Measurements from ENCODE around the gene TSGA10.

TSGA10 gene

DNA sequence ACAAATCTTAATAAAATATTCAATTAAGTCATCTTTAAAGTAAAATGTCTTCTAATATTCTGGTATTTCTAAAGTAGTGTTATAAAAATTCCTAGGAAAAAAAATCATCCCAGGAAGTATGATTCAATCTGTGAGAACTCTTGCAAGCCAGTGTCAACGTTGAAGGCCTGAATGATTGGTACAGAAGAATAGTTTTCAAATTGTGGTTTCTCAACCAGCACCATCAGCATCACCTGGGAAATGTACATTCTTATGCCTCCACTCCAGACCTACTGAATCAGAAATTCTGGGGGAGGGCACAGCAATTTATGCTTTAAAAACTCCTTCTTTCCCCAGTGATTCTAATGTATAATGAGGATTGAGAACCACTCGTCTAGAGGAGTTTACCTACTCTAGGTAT is 75.5 kb downstream of the TSGA10 start:
- no peak for DNase-seq (ENCODE audit: low spot score)
- Histone ChIP-seq H2BK120ac (ENCODE audit: low read depth, low read length) (no peak overlapping the region), H3K79me1 (ENCODE audit: low read depth, low read length) (no peaks in the 10 kb centered on the region), H3K4me1 (ENCODE audit: control insufficient read depth in 2 of 2, insufficient read depth in 1 of 2, low read depth in 1 of 2, low read length in 2 of 2) (no peaks in the 10 kb centered on the region), H4K8ac (ENCODE audit: low read depth, low read length) (no peak overlapping the region), H2AFZ (ENCODE audit: low read length) (no peak overlapping the region), H3K27me3 (ENCODE audit: control insufficient read depth in 3 of 3, insufficient read depth in 3 of 3, low read depth in 1 of 3, low read length in 3 of 3) (peaks cover 0 to 36% (median 0%) of the 10 kb centered on the region in 3 experiments), H3K18ac (ENCODE audit: low read length) (no peak overlapping the region), H3K27ac (replicated peaks; ENCODE audit: low read length) (no peak overlapping the region), H2BK5ac (ENCODE audit: low read length) (no peak overlapping the region), H3K36me3 (replicated peaks in 1 of 2; ENCODE audit: control insufficient read depth in 2 of 2, insufficient read depth in 2 of 2, low read length in 2 of 2) (no peaks in the 10 kb centered on the region), H4K91ac (ENCODE audit: low read depth, low read length, poor library complexity) (no peak overlapping the region), H2AK5ac (ENCODE audit: low read depth, low read length) (no peak overlapping the region), H3K4me3 (ENCODE audit: low read length in 2 of 2) (no peak overlapping the region), H2BK15ac (ENCODE audit: low read length) (no peak overlapping the region), H3K14ac (ENCODE audit: low read length) (no peak overlapping the region), H3K9me3 (replicated peaks in 1 of 2; ENCODE audit: control insufficient read depth in 2 of 2, insufficient read depth in 1 of 2, low read depth in 1 of 2, low read length in 2 of 2) (no peaks in the 10 kb centered on the region), H2BK12ac (ENCODE audit: low read length) (no peak overlapping the region), H3K4me2 (ENCODE audit: insufficient read depth, low read length, poor library complexity, severe bottlenecking) (no peak overlapping the region), H3K9ac (ENCODE audit: low read depth, low read length, poor library complexity) (no peak overlapping the region), H3K4ac (ENCODE audit: low read length) (no peak overlapping the region), H3K23ac (ENCODE audit: low read depth, low read length, poor library complexity) (no peak overlapping the region)
- WGBS, 2 donors (ENCODE audit: extremely low coverage in 2 of 2, insufficient read length in 2 of 2, insufficient replicate concordance in 1 of 2), result no CpG with 5 or more reads among the region's 2 CpGs

DNA sequence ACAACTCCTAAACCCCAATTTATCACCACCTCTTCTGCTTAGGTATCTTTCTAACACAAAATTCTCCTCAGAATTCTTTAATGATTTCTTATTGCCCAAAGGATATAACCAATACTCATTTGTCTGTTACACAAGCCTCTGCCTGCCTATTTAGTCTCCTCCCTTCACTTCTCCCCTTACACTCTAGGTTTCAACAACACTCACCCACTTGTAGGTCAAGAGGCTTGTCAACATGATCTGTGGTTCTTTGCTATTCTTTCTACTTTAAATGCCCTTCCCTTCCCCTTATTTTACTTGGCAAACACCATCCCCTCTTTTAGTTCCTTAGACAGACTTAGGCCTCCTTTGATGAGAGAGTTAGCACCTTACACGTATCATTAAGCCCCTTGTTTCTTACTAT is 82.2 kb downstream of the TSGA10 start:
- Histone ChIP-seq H4K8ac (ENCODE audit: low read depth, low read length) (no peak overlapping the region), H4K91ac (ENCODE audit: low read depth, low read length, poor library complexity) (no peak overlapping the region), H3K9ac (ENCODE audit: low read depth, low read length, poor library complexity) (no peak overlapping the region), H3K14ac (ENCODE audit: low read length) (no peak overlapping the region), H2BK120ac (ENCODE audit: low read depth, low read length) (no peak overlapping the region), H3K36me3 (replicated peaks in 1 of 2; ENCODE audit: control insufficient read depth in 2 of 2, insufficient read depth in 2 of 2, low read length in 2 of 2) (no peaks in the 10 kb centered on the region), H2BK5ac (ENCODE audit: low read length) (no peak overlapping the region), H2AK5ac (ENCODE audit: low read depth, low read length) (no peak overlapping the region), H3K18ac (ENCODE audit: low read length) (no peak overlapping the region), H2AFZ (ENCODE audit: low read length) (no peak overlapping the region), H3K9me3 (replicated peaks in 1 of 2; ENCODE audit: control insufficient read depth in 2 of 2, insufficient read depth in 1 of 2, low read depth in 1 of 2, low read length in 2 of 2) (no peaks in the 10 kb centered on the region), H3K79me1 (ENCODE audit: low read depth, low read length) (no peaks in the 10 kb centered on the region), H3K23ac (ENCODE audit: low read depth, low read length, poor library complexity) (no peak overlapping the region), H2BK12ac (ENCODE audit: low read length) (no peak overlapping the region), H3K4me1 (ENCODE audit: control insufficient read depth in 2 of 2, insufficient read depth in 1 of 2, low read depth in 1 of 2, low read length in 2 of 2) (no peaks in the 10 kb centered on the region), H3K4me2 (ENCODE audit: insufficient read depth, low read length, poor library complexity, severe bottlenecking) (no peak overlapping the region), H3K27ac (replicated peaks; ENCODE audit: low read length) (no peak overlapping the region), H3K27me3 (ENCODE audit: control insufficient read depth in 3 of 3, insufficient read depth in 3 of 3, low read depth in 1 of 3, low read length in 3 of 3) (peaks cover 0 to 14% (median 0%) of the 10 kb centered on the region in 3 experiments), H3K4me3 (ENCODE audit: low read length in 2 of 2) (no peak overlapping the region), H3K4ac (ENCODE audit: low read length) (no peak overlapping the region), H2BK15ac (ENCODE audit: low read length) (no peak overlapping the region)
- no CpG with 5 or more reads among the region's 1 CpG for WGBS, 2 donors (ENCODE audit: extremely low coverage in 2 of 2, insufficient read length in 2 of 2, insufficient replicate concordance in 1 of 2)
- DNase-seq (ENCODE audit: low spot score), result no peak

DNA sequence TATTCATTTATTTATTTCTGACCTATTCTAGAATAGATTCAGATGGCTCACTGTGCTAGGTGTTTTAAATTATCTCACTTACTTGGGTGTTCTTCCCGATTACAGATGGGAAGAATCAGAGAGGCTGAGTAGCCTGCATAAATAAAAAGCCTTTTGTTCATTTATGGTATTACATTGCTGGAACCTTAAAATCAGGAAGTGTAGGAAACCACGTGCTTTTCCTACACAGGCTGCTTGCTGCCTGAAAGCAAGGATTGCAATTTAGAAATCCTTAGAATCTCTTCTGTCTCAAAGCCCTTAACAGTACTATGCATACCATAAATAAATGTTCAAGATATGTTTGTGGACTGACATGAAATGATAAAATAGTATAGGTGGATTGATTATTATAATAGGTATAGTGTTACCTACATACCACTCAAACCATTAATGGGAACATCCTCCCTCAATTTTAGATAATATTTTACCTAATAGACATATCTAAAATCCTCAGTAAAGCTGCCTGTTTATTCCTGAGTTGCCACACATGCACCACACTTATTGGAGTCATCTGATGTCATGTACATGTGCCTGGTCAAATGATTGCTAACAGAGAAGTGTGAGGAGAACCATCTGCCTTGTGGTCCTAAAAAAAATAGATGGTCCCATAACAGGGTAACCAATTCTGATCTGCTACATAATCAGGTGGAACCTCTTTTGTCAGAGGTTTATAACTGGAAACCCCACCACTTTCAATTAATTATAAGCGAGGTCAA is 86.7 kb downstream of the TSGA10 start:
- no peak overlapping the region for H3K14ac ChIP-seq (ENCODE audit: low read length)
- H3K9ac ChIP-seq (ENCODE audit: low read depth, low read length, poor library complexity), result no peak overlapping the region
- H3K27me3 ChIP-seq (ENCODE audit: control insufficient read depth in 3 of 3, insufficient read depth in 3 of 3, low read depth in 1 of 3, low read length in 3 of 3), result peaks cover 0 to 14% (median 0%) of the 10 kb centered on the region in 3 experiments
- H4K91ac ChIP-seq (ENCODE audit: low read depth, low read length, poor library complexity), result no peak overlapping the region
- no peak overlapping the region for H2AFZ ChIP-seq (ENCODE audit: low read length)
- no peak overlapping the region for H3K4ac ChIP-seq (ENCODE audit: low read length)
- H3K4me3 ChIP-seq (ENCODE audit: low read length in 2 of 2), result no peak overlapping the region
- H2BK120ac ChIP-seq (ENCODE audit: low read depth, low read length), result no peak overlapping the region
- H3K36me3 ChIP-seq (replicated peaks in 1 of 2; ENCODE audit: control insufficient read depth in 2 of 2, insufficient read depth in 2 of 2, low read length in 2 of 2), result no peaks in the 10 kb centered on the region
- H3K9me3 ChIP-seq (replicated peaks in 1 of 2; ENCODE audit: control insufficient read depth in 2 of 2, insufficient read depth in 1 of 2, low read depth in 1 of 2, low read length in 2 of 2), result no peaks in the 10 kb centered on the region
- H3K23ac ChIP-seq (ENCODE audit: low read depth, low read length, poor library complexity), result no peak overlapping the region
- H3K18ac ChIP-seq (ENCODE audit: low read length), result no peak overlapping the region
- no peak overlapping the region for H2BK15ac ChIP-seq (ENCODE audit: low read length)
- no peak for DNase-seq (ENCODE audit: low spot score)
- H2BK5ac ChIP-seq (ENCODE audit: low read length), result no peak overlapping the region
- H3K4me2 ChIP-seq (ENCODE audit: insufficient read depth, low read length, poor library complexity, severe bottlenecking), result no peak overlapping the region
- no peaks in the 10 kb centered on the region for H3K79me1 ChIP-seq (ENCODE audit: low read depth, low read length)
- H3K4me1 ChIP-seq (ENCODE audit: control insufficient read depth in 2 of 2, insufficient read depth in 1 of 2, low read depth in 1 of 2, low read length in 2 of 2), result no peaks in the 10 kb centered on the region
- no peak overlapping the region for H2AK5ac ChIP-seq (ENCODE audit: low read depth, low read length)
- no CpG with 5 or more reads among the region's 3 CpGs for WGBS, 2 donors (ENCODE audit: extremely low coverage in 2 of 2, insufficient read length in 2 of 2, insufficient replicate concordance in 1 of 2)
- no peak overlapping the region for H4K8ac ChIP-seq (ENCODE audit: low read depth, low read length)
- H2BK12ac ChIP-seq (ENCODE audit: low read length), result no peak overlapping the region
- H3K27ac ChIP-seq (replicated peaks; ENCODE audit: low read length), result no peak overlapping the region

DNA sequence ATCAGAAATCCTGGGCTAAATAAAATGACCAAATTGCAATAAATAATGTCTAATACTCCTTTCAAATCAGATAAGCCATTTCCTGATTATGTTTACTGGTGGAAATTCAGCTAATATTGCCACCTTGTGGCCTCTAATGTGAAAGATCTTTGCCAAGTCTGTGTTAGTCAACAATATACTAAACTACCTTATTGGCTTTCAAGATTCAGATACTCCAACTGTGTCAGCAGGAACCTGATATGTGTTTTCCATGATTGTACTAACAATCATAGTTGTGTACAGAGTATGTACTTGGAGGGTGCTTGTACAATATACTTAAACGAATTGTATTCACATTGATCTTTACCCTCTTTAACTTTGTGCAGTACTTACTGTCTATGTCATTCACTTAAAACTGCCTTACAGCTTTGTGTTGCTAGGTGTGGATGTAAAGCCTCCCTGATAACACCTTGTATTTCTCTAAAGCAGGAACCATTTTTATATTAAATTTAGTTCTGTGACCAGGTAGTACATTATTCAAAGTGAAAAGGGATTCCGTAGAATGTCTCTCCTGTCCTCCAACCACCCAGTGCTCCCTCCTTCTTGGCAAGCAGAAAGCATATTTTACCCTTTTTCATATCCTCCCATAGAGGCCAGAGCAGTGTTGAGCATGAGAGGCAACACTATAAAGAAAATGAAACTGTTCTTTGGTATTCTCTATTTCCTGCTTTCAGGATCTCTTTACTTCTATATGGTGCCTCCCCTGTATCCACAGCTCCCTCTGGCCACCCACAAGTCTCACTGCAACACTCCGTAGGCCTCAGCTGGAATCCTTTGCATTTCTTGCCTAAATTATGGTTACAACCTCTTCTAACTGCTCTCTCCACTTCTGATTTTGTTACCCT is 88.4 kb downstream of the TSGA10 start:
- H3K4me2 ChIP-seq (ENCODE audit: insufficient read depth, low read length, poor library complexity, severe bottlenecking), result no peak overlapping the region
- no peak overlapping the region for H2BK15ac ChIP-seq (ENCODE audit: low read length)
- H3K27ac ChIP-seq (replicated peaks; ENCODE audit: low read length), result no peak overlapping the region
- H3K23ac ChIP-seq (ENCODE audit: low read depth, low read length, poor library complexity), result no peak overlapping the region
- no peak overlapping the region for H3K14ac ChIP-seq (ENCODE audit: low read length)
- no peaks in the 10 kb centered on the region for H3K4me1 ChIP-seq (ENCODE audit: control insufficient read depth in 2 of 2, insufficient read depth in 1 of 2, low read depth in 1 of 2, low read length in 2 of 2)
- H3K4ac ChIP-seq (ENCODE audit: low read length), result no peak overlapping the region
- peak; percentile 2 for DNase-seq (ENCODE audit: low spot score)
- no peak overlapping the region for H2BK5ac ChIP-seq (ENCODE audit: low read length)
- H4K91ac ChIP-seq (ENCODE audit: low read depth, low read length, poor library complexity), result no peak overlapping the region
- H3K36me3 ChIP-seq (replicated peaks in 1 of 2; ENCODE audit: control insufficient read depth in 2 of 2, insufficient read depth in 2 of 2, low read length in 2 of 2), result no peaks in the 10 kb centered on the region
- H3K4me3 ChIP-seq (ENCODE audit: low read length in 2 of 2), result no peak overlapping the region
- WGBS, 2 donors (ENCODE audit: extremely low coverage in 2 of 2, insufficient read length in 2 of 2, insufficient replicate concordance in 1 of 2), result no CpG with 5 or more reads among the region's 3 CpGs
- H2AK5ac ChIP-seq (ENCODE audit: low read depth, low read length), result no peak overlapping the region
- H4K8ac ChIP-seq (ENCODE audit: low read depth, low read length), result no peak overlapping the region
- no peak overlapping the region for H2BK12ac ChIP-seq (ENCODE audit: low read length)
- peaks cover 0 to 9% (median 0%) of the 10 kb centered on the region in 3 experiments for H3K27me3 ChIP-seq (ENCODE audit: control insufficient read depth in 3 of 3, insufficient read depth in 3 of 3, low read depth in 1 of 3, low read length in 3 of 3)
- H3K18ac ChIP-seq (ENCODE audit: low read length), result no peak overlapping the region
- no peaks in the 10 kb centered on the region for H3K79me1 ChIP-seq (ENCODE audit: low read depth, low read length)
- no peak overlapping the region for H2BK120ac ChIP-seq (ENCODE audit: low read depth, low read length)
- H2AFZ ChIP-seq (ENCODE audit: low read length), result peak overlapping the region; percentile 64
- no peaks in the 10 kb centered on the region for H3K9me3 ChIP-seq (replicated peaks in 1 of 2; ENCODE audit: control insufficient read depth in 2 of 2, insufficient read depth in 1 of 2, low read depth in 1 of 2, low read length in 2 of 2)
- no peak overlapping the region for H3K9ac ChIP-seq (ENCODE audit: low read depth, low read length, poor library complexity)

All from neuronal stem cell (in vitro differentiated cells).